GM19438 (cell line): ENCODE data around the gene ZNF692.
A peak's percentile ranks its signal among the peaks of the same experiment; 100 is the strongest.

Experiments used
- ATAC-seq: cut with Tn5 transposase; IDR thresholded peaks from one replicate; pipeline ENCODE4 v1.9.1; 2021; ENCODE audit warnings: low read depth; ENCODE audit not compliant: unreplicated experiment

Gene ZNF692

DNA sequence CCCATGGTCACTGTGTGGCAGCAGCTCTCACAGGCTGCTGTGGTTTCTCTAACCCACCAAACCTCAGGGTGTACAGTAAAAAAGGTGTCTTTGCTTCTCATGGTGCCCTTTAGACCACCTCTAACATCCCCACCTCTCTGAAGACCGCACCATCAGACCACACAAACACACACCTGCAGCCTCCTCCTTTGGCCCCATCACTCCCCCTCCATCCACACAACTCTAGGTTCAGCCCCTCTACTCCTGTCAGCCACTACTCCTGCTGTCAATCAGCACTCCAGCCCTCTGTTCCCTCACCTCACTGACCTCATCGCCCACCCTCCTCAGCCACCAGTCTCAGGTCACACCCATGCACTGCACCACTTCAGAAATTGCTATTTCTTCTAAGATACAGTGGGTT is 7.5 kb downstream of the ZNF692 start:
- no peak for ATAC-seq

GRCh38 chr1:248850536-248851251 is 8.2 kb downstream of the ZNF692 start:
- ATAC-seq, result no peak

- no peak for ATAC-seq
Observed at GRCh38 chr1:248850124-248850523, 8.8 kb downstream of the ZNF692 start.

GRCh38 chr1:248849637-248850036 is 9.2 kb downstream of the ZNF692 start:
- ATAC-seq, result no peak

- ATAC-seq, result no peak
Observed at GRCh38 chr1:248849152-248849551, 9.7 kb downstream of the ZNF692 start.

- ATAC-seq, result no peak
Observed at GRCh38 chr1:248848602-248849001, 10.3 kb downstream of the ZNF692 start.

GRCh38 chr1:248847956-248848561 is 10.8 kb downstream of the ZNF692 start:
- no peak for ATAC-seq

GRCh38 chr1:248847181-248847955 is 11.5 kb downstream of the ZNF692 start:
- no peak for ATAC-seq

- ATAC-seq, result no peak
Observed at GRCh38 chr1:248844526-248844925, 14.4 kb downstream of the ZNF692 start.

- no peak for ATAC-seq
Observed at GRCh38 chr1:248843687-248844086, 15.2 kb downstream of the ZNF692 start.

DNA sequence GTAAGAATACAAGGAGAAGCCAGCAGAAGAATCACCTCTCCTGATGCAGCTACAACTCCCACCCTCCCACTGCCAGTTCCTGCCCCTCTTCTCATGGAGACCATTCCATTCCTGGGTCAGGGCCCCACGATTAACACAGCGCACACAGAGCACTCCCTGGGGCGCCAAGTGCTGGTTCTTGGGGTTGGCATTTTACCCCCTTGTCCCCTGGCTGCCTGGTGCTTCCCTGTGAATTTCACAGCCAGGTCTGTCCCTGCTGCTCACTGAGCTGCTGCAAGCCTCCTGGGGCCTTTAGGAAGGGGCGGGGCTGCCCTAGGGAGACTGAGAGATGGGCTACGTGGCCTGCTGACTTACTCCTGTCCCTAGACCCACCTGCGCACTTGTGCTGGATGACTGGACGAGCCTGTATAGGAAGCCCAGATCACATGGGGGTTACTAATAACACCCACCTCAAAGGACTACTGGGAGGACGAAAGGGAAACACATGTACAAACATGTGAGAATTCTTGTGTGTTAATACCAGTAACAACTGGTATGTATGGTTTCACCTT is 16.0 kb downstream of the ZNF692 start:
- peak; percentile 30 for ATAC-seq

GRCh38 chr1:248841702-248842395 is 17.0 kb downstream of the ZNF692 start:
- no peak for ATAC-seq

DNA sequence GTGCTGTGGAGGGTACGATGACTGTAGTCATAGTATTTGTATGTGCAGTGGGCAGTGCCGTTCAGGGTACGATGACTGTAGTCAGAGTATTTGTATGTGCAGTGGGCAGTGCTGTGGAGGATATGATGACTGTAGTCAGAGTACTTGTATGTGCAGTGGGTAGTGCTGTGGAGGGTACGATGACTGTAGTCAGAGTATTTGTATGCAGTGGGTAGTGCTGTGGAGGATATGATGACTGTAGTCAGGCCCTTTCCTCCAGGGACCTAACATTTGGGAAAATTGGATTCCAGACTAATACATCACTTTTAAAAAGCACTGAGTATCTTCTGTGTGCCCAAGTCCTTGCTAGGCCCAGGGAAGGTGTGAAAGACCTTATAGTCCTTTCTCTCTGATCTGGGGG is 17.9 kb downstream of the ZNF692 start:
- ATAC-seq, result no peak

GRCh38 chr1:248839168-248839555 is 19.7 kb downstream of the ZNF692 start:
- no peak for ATAC-seq

GRCh38 chr1:248838357-248839167 is 20.3 kb downstream of the ZNF692 start:
- peak; percentile 52 for ATAC-seq

DNA sequence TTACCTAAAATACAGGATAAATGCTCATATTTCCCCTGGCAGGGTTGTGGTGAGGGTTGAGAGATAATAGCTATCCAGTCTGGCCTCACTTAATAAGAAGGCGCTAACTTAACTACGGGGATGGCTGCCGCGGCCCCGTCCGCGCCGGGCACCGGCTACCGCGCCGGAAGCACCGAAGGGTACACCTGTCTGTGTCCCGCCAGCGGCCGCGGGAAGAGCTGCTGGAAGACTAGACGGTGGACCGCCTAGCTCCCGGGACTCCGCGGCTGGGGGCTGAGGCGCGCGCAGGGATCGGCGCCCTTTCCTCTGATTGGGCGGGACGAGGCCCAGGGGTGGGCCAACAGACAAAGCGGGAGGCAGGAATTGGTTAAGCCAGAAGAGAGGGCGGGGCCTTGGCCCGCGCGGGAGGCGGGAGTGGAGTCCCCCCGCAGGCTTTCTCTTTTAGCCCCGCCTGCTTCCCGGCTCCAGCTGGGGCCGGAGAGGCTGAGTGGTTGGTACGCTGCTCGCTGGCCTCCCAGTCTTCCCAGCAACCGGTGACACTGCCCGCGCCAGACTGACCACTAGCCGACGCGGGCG is 21.0 kb downstream of the ZNF692 start, which contains the start of gene ZNF672:
Gene ZNF672 (plus strand): TSS at position 444 of the 576 bp plus-strand sequence. CDS start 9,051 bp downstream, outside the sequence.
- peak; percentile 73 for ATAC-seq

DNA sequence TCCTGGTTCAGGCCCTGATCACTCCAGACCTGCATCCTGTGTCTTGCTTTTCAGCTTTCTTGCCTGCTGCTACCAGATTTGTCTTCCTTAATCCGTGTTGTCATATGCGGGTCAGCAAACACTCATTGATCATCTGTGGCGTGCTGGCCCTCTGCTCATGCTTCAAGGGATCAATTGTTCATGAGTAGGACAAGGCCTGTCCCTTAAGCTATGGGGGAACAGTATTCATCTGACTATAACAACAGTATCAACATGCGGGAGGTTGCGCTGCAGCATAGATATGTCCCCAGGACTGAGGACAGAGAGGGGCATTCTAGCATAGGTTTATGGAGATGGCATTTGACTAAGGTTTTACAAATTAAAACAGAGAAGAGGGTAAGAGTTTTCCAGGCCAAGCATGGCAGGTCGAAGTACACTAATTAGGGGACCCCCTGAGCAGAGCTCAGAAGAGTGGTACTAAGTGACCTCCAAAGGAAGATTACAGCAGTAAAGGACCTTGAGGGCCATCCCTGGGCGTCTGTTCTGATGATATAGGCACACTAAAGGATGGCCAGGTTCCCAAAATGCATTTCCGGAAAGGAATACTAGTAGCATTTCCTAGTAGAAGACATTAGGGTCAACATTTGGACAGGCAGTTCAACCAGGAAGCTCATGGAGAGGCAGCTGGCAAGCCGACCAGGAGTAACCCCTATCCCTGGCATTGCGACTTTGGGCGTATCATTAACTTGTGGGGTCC is 21.7 kb downstream of the ZNF692 start:
- no peak for ATAC-seq

DNA sequence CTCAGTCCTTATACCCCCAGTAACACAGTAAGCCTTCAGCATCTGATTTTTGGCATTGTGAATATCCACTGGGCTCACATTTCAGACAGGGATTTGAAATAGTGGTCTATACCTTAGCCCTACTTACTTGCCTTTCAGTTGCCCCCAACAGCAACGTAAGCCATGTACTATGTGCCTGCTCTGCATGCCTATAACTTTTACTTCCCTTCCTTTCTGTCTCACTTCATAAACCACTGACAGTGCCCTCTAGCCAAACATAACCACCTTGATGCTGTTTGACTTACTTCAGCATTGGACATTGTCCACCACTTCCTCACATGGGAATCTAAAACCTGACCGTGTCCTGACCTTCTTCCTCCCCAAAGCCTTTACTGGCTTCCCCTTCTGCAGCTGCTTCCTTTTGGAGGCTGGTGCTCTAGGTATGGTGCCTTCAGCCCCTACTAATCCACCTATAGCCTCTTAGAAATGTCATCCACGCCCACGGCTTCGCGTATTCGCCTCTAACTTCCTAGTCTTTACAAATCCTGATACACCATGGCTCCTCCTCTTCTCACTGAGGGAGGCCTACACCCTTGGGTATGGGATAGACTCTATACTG is 24.4 kb downstream of the ZNF692 start:
- ATAC-seq, result no peak
